LNCAP (cell line): Measurements from ENCODE around the gene KRR1.

Source experiments
- TF ChIP-seq, protein P1 (sequence below): fragments of 450-650 bp; IDR thresholded peaks from 2 replicates; pipeline ENCODE4 v1.5.1; 2017; ENCODE audit warnings: mild to moderate bottlenecking

KRR1 gene

DNA sequence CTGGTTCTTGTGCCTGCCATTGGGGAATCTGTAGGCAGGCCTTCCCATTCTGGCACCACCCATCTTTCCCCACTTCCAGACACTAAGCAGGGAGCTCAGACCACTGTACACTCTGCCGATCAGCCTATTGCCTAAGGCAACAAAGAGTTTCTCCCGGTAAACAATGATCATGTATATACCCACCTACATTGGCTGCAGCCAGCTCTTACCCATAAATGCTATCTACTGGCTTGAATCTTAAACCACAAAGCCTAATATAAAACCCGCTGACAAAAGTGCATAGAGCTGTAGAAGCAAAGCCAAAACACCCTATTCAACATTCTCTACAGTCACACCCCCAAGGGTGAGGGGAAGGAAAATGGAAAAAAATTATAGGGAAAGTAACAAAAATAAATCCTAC, 51.7 kb downstream of the KRR1 start:
- TF ChIP-seq, protein P1, sequence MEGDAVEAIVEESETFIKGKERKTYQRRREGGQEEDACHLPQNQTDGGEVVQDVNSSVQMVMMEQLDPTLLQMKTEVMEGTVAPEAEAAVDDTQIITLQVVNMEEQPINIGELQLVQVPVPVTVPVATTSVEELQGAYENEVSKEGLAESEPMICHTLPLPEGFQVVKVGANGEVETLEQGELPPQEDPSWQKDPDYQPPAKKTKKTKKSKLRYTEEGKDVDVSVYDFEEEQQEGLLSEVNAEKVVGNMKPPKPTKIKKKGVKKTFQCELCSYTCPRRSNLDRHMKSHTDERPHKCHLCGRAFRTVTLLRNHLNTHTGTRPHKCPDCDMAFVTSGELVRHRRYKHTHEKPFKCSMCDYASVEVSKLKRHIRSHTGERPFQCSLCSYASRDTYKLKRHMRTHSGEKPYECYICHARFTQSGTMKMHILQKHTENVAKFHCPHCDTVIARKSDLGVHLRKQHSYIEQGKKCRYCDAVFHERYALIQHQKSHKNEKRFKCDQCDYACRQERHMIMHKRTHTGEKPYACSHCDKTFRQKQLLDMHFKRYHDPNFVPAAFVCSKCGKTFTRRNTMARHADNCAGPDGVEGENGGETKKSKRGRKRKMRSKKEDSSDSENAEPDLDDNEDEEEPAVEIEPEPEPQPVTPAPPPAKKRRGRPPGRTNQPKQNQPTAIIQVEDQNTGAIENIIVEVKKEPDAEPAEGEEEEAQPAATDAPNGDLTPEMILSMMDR: no peak

DNA sequence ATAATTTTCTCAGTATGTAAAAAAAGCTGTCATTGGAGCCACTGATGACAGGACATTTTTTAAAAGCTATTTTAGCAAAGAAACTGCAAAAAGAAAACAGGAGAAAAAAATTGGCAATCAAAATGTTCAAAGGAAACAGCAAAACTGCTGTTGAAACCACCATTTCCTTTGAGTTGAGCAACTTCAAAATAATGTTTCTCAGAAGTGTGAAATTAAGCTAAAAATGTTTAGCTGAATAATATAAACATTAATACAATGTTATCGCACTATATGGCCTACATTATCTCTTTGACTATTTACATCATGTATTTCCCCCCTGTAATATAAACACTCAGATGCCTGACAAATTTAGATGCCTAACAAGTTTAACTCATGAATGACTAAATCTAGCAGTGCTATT, 54.2 kb downstream of the KRR1 start:
- TF ChIP-seq, protein P1: no peak

DNA sequence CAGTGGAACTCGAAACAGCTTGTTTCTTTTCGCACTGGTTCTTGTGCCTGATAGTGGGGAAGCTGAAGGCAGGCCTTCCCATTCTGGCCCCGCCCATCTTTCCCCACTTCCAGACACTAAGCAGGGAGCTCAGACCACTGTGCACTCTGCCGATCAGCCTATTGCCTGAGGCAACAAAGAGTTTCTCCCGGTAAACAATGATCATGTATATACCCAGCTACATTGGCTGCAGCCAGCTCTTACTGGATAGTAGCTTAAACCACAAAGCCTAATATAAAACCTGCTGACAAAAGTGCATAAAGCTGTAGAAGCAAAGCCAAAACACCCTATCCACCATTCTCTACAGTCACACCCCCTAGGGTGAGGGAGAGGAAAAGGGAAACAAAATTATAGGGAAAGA, 55.6 kb downstream of the KRR1 start:
- TF ChIP-seq, protein P1: no peak

DNA sequence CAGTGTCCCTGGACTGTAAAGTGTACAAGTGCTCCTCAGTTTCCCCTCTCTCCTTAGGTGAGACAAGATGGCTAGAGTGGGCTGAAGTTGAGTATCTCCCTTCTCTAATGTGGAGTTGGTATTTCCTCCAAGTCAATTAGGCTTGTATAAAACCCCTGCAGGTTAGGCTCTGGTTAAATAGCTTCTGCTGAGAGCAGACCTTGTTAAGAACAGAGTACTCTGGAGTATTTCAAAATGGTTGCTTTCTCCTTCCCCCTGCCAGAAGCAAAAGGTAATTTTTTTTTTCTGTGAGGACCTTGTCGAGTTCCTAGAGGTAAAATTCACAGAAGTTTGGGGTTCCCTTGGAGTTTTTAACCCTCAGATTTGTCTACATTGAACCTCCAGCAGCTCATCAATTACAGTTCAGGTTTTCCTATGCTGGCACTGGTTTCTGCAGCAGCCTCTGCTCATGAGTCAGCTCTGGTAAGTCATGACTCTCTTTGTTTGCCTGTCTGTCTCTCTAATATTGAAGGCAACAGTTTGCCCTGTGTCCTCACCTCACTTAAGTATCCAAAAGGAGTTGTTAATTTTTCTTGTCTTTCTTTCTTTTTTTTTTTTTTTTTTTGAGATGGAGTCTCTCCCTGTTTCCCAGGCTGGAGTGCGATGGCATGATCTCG, 58.6 kb downstream of the KRR1 start:
- TF ChIP-seq, protein P1: no peak

DNA sequence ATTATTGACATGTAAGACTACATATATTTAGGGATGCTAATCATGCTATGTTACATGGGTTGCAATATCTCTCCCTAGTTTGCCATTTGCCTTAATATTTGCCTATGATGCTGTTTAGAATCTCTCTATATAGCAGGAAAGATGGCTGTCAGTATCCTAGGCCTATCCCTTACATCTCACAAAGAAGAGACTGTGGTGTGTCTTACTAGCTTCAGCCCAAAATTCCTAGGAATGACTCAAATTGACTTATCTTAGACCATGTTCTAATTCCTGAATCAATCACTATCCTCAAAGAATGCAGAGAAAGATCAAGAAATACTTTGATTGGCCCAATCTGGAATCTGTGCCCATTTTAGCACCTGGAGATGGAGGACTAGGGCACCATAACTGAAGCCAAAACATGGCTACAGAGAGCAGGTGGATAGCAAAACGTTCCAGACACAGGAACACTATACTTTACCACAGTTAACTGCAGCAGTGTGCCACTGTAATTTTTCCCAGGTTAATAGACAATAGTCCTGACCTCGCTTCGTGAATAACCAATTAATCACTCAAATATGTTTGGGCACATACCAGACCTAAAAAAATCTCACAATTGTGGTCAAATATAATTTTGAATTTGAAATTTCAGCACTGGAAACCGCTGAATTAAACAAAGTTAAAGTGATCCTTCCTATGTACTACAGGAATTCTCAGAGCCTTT, 63.6 kb downstream of the KRR1 start:
- TF ChIP-seq, protein P1: no peak

DNA sequence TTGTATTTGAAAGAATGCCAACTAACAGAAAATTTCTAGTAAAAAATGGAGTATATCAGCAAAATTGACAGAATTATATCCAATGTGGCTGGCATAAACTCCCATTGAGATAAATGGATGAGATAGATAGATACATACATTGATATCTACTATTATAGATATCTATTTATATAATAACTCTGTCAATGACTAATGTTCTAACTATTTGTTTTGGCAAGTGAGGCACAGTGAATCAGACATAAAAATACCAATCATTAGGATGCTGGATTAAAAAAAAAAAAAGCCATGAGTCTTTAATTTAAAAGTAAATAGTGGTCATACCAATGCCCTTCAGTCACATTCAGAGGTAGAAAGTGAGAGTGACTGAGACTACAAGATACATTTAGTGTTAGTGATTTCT, 64.6 kb downstream of the KRR1 start:
- TF ChIP-seq, protein P1: no peak

DNA sequence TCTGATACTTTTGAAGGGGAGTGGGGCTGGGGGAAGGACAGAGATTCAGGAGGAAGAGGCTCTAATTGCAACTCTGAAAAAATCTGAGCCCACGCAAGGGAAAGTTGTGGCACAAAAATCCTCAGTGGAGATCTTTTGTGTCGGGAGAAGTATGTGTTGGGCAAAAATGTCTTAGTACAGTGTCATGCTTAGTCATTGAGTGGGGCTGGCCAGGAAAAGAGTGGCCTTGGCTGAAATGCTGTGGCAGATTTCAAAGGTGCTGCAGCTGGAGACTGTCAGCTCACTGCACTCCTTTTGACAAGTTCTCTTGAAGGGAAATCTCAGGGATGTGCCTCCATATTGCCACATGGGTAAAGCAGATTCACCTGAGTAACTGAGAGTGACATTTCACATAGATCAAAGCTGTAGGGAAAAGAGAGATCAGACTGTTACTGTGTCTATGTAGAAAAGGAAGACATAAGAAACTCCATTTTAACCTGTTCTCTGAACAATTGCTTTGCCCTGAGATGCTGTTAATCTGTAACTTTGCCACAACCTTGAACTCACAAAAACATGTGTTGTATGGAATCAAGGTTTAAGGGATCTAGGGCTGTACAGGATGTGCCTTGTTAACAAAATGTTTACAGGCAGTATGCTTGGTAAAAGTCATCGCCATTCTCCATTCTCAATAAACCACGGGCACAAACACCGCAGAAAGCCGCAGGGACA, 66.8 kb downstream of the KRR1 start:
- TF ChIP-seq, protein P1: no peak
